Thyroid gland (tissue), 4 donors: Measurements from ENCODE around the gene KCNH5.

Experiments
- CTCF ChIP-seq, 6 experiments: fragments of 200-600 bp in 3 of 6; fragments of 450-650 bp in 3 of 6; sonication (generic) in 3 of 6; IDR thresholded peaks; one replicate each; pipeline ENCODE4 v1.5.1; 2016 to 2019; ENCODE audit warnings: antibody characterized with exemption in 6 of 6, mild to moderate bottlenecking in 2 of 6, inconsistent platforms in 1 of 6, moderate library complexity in 1 of 6
- POLR2A ChIP-seq, 2 donors: fragments of 450-650 bp; IDR thresholded peaks; one replicate each; pipeline ENCODE4 v1.6.1; 2017; ENCODE audit warnings: antibody characterized with exemption in 2 of 2, mild to moderate bottlenecking in 2 of 2, moderate library complexity in 1 of 2

- TF ChIP-seq CTCF (IDR thresholded peaks at IDR 0.05) (no peak), POLR2A (IDR thresholded peaks at IDR 0.05) (no peak)
Measured at GRCh38 chr14:62654641-62655040, 390.6 kb downstream of the KCNH5 start.
